Measurements from ENCODE around the gene WDPCP. TPM values are rescaled to one million over a fixed set of nuclear protein-coding genes. Genes with fewer than 3 reads are reported as not detected.

WDPCP gene
- total and polyA plus RNA-seq, 2 experiments from 2014 or later = 8.8 to 20.4 TPM

DNA sequence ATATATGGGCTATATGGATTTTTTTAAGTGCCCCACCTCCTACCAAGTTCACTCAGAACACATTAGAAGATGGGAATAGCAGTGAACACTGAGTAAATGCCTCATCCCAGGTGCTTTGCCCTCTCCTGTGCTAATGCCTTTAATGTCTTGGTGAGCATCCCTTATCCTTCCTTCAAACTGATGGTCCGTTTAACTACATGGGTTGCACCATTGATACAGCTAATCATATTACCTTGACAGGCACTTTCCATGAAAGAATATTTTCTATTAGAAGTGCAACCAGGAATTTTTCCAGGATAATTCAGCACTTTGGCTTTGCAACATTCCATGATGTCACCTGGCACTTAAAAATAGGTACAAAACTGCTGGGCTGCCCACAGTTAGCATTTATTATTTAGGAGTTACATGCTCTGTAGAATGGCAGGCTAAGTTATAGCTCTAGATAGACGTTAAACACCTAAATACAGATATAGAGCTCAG, 74.0 kb downstream of the WDPCP start:
- no peak overlapping the region for H3K27ac Mint-ChIP-seq
- TF ChIP-seq, protein P1, sequence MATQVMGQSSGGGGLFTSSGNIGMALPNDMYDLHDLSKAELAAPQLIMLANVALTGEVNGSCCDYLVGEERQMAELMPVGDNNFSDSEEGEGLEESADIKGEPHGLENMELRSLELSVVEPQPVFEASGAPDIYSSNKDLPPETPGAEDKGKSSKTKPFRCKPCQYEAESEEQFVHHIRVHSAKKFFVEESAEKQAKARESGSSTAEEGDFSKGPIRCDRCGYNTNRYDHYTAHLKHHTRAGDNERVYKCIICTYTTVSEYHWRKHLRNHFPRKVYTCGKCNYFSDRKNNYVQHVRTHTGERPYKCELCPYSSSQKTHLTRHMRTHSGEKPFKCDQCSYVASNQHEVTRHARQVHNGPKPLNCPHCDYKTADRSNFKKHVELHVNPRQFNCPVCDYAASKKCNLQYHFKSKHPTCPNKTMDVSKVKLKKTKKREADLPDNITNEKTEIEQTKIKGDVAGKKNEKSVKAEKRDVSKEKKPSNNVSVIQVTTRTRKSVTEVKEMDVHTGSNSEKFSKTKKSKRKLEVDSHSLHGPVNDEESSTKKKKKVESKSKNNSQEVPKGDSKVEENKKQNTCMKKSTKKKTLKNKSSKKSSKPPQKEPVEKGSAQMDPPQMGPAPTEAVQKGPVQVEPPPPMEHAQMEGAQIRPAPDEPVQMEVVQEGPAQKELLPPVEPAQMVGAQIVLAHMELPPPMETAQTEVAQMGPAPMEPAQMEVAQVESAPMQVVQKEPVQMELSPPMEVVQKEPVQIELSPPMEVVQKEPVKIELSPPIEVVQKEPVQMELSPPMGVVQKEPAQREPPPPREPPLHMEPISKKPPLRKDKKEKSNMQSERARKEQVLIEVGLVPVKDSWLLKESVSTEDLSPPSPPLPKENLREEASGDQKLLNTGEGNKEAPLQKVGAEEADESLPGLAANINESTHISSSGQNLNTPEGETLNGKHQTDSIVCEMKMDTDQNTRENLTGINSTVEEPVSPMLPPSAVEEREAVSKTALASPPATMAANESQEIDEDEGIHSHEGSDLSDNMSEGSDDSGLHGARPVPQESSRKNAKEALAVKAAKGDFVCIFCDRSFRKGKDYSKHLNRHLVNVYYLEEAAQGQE (IDR thresholded peaks at IDR 0.05; ENCODE audit: unreplicated experiment) = no peak
- no peak for TF ChIP-seq CTCF (conservative IDR thresholded peaks at IDR 0.05; ENCODE audit: low read depth in 2 of 2)
- TF ChIP-seq ZNF114 (CRISPR knock-in tag; IDR thresholded peaks at IDR 0.05) = no peak
- no peak for TF ChIP-seq NANOG (IDR thresholded peaks at IDR 0.05; ENCODE audit: borderline replicate concordance)

DNA sequence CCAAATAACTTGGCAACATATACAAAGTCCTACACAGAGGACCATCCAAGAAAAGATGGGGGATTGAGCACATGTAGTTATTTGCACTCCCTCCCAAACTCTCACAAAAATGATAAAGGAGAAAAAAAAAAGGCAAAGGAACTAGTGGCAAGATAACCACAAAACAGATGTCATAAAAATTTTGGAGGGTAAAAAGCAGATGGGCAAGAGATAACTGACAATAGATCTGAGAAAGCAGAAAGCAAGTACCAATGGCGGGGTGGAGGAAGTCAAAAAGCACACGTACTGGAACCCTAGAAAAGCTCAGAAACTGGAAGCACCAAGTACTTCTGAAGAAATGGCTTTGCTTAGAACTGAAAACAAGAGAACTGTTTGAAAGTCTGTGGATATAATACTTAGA, 82.0 kb downstream of the WDPCP start:
- DNase-seq (ENCODE audit: low spot score) = no peak
- no peak overlapping the region for H2AFZ ChIP-seq
- no peak overlapping the region for H3K4me3 ChIP-seq
- Mint-ChIP-seq H3K4me1 (peaks cover 39% of the 10 kb centered on the region), H3K9me3 (peaks cover 18% of the 10 kb centered on the region; the same call in 2 of the 3 replicates), H3K36me3 (ENCODE audit: low read depth) (peaks cover 20% of the 10 kb centered on the region; the same call in 2 of the 3 replicates), H3K27me3 (ENCODE audit: insufficient read depth, low read depth, poor library complexity) (no peaks in the 10 kb centered on the region), H3K27ac (no peak overlapping the region; the same call in 1 of the 2 replicates), H3K4me3 (no peak overlapping the region)
- H3K27ac ChIP-seq (ENCODE audit: low read depth) = no peak overlapping the region
- no peaks in the 10 kb centered on the region for H3F3A ChIP-seq (replicated peaks; ENCODE audit: low read depth)
- no peaks in the 10 kb centered on the region for H3K27me3 ChIP-seq (ENCODE audit: insufficient read depth)
- H3K4me2 ChIP-seq = no peak overlapping the region
- no peak for TF ChIP-seq NANOG (IDR thresholded peaks at IDR 0.05; ENCODE audit: borderline replicate concordance)
- peaks cover 18% of the 10 kb centered on the region for H3K4me1 ChIP-seq (ENCODE audit: insufficient read depth)
- no peaks in the 10 kb centered on the region for H4K20me1 ChIP-seq (replicated peaks; ENCODE audit: insufficient read depth)
- H3K79me2 ChIP-seq (replicated peaks; ENCODE audit: insufficient read depth) = peaks cover 14% of the 10 kb centered on the region
- no peaks in the 10 kb centered on the region; the same call in 1 of the 2 replicates for H3K9me2 ChIP-seq (ENCODE audit: insufficient read depth)
- ATAC-seq = no peak
- H3K36me3 ChIP-seq (ENCODE audit: insufficient read depth) = no peaks in the 10 kb centered on the region

More for the DNA sequence above, 74.0 kb downstream of the WDPCP start:
- Histone ChIP-seq H4K20me1 (replicated peaks; ENCODE audit: insufficient read depth) (no peaks in the 10 kb centered on the region), H3K27ac (ENCODE audit: low read depth) (no peak overlapping the region), H3K79me2 (replicated peaks; ENCODE audit: insufficient read depth) (peaks cover 16% of the 10 kb centered on the region), H2AFZ (no peak overlapping the region), H3K4me2 (no peak overlapping the region), H3F3A (replicated peaks; ENCODE audit: low read depth) (no peaks in the 10 kb centered on the region), H3K27me3 (ENCODE audit: insufficient read depth) (no peaks in the 10 kb centered on the region), H3K9me2 (ENCODE audit: insufficient read depth) (no peaks in the 10 kb centered on the region), H3K4me3 (no peak overlapping the region), H3K36me3 (ENCODE audit: insufficient read depth) (0 out of 2 replicates have a peak, but pooled peaks cover 4% of the 10 kb centered on the region), H3K4me1 (ENCODE audit: insufficient read depth) (no peaks in the 10 kb centered on the region)
- Mint-ChIP-seq H3K4me1 (no peaks in the 10 kb centered on the region; the same call in 2 of the 3 replicates), H3K36me3 (ENCODE audit: low read depth) (peaks cover 19% of the 10 kb centered on the region; the same call in 2 of the 3 replicates), H3K4me3 (no peak overlapping the region), H3K27me3 (ENCODE audit: insufficient read depth, low read depth, poor library complexity) (peaks cover 1% of the 10 kb centered on the region), H3K9me3 (peaks cover 19% of the 10 kb centered on the region)
- ATAC-seq (no peak), DNase-seq (ENCODE audit: low spot score) (no peak)
